Measurements from ENCODE around the gene GMCL1. TPM values are rescaled to one million over a fixed set of nuclear protein-coding genes. Genes with fewer than 3 reads are reported as not detected.

GMCL1 gene
- total and polyA plus RNA-seq, 2 of the 13 experiments (the other 11 are each of a cell fraction or from before 2014, with no cell fraction given) = 18.7 to 24.0 TPM

GRCh38 chr2:69926849-69927515 lies 97.5 kb downstream of the GMCL1 start (continued):
- TF ChIP-seq, protein P1, sequence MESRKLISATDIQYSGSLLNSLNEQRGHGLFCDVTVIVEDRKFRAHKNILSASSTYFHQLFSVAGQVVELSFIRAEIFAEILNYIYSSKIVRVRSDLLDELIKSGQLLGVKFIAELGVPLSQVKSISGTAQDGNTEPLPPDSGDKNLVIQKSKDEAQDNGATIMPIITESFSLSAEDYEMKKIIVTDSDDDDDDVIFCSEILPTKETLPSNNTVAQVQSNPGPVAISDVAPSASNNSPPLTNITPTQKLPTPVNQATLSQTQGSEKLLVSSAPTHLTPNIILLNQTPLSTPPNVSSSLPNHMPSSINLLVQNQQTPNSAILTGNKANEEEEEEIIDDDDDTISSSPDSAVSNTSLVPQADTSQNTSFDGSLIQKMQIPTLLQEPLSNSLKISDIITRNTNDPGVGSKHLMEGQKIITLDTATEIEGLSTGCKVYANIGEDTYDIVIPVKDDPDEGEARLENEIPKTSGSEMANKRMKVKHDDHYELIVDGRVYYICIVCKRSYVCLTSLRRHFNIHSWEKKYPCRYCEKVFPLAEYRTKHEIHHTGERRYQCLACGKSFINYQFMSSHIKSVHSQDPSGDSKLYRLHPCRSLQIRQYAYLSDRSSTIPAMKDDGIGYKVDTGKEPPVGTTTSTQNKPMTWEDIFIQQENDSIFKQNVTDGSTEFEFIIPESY (CRISPR knock-in tag; IDR thresholded peaks at IDR 0.05) = no peak
- TF ChIP-seq ZNF570 (CRISPR knock-in tag; IDR thresholded peaks at IDR 0.05; ENCODE audit: borderline replicate concordance) (no peak), NFE2L1 (CRISPR knock-in tag; IDR thresholded peaks at IDR 0.05; ENCODE audit: borderline replicate concordance) (no peak), ZNF841 (CRISPR knock-in tag; IDR thresholded peaks at IDR 0.05; ENCODE audit: borderline replicate concordance) (no peak), GABPA (IDR thresholded peaks at IDR 0.05; ENCODE audit: low read depth, low read length) (no peak), GABPA (CRISPR knock-in tag; IDR thresholded peaks at IDR 0.05; ENCODE audit: low read depth) (no peak), FOXK2 (IDR thresholded peaks at IDR 0.05) (peak; percentile 32; the same call in 1 of the 2 replicates), SP4 (CRISPR knock-in tag; IDR thresholded peaks at IDR 0.05) (no peak), ZNF678 (CRISPR knock-in tag; IDR thresholded peaks at IDR 0.05) (no peak), ZNF317 (CRISPR knock-in tag; IDR thresholded peaks at IDR 0.05) (no peak), ZNF839 (CRISPR knock-in tag; IDR thresholded peaks at IDR 0.05; ENCODE audit: borderline replicate concordance) (no peak), CBX2 (IDR thresholded peaks at IDR 0.05; ENCODE audit: low read depth, low read length) (no peak), CBX2 (CRISPR knock-in tag; IDR thresholded peaks at IDR 0.05; ENCODE audit: low read depth) (no peak), NR2C2 (CRISPR knock-in tag; IDR thresholded peaks at IDR 0.05; ENCODE audit: borderline replicate concordance) (peak; percentile 66), ZFP36L1 (CRISPR knock-in tag; IDR thresholded peaks at IDR 0.05) (no peak), PTBP1 (IDR thresholded peaks at IDR 0.05; ENCODE audit: low read depth, low read length, poor library complexity, severe bottlenecking) (no peak), POGK (CRISPR knock-in tag; conservative IDR thresholded peaks at IDR 0.05) (peak; percentile 99), ZNF720 (CRISPR knock-in tag; IDR thresholded peaks at IDR 0.05) (no peak), SRSF4 (IDR thresholded peaks at IDR 0.05; ENCODE audit: low read depth, low read length, poor library complexity, severe bottlenecking) (no peak), FOSL2 (CRISPR knock-in tag; IDR thresholded peaks at IDR 0.05) (peak; percentile 63), NR2F6 (IDR thresholded peaks at IDR 0.05) (peak; percentile 32; the same call in 1 of the 2 replicates), NR2F6 (CRISPR knock-in tag; IDR thresholded peaks at IDR 0.05) (peak; percentile 7; the same call in 1 of the 2 replicates), ZNF737 (CRISPR knock-in tag; IDR thresholded peaks at IDR 0.05; ENCODE audit: borderline replicate concordance) (no peak)
- TF ChIP-seq, protein P2, sequence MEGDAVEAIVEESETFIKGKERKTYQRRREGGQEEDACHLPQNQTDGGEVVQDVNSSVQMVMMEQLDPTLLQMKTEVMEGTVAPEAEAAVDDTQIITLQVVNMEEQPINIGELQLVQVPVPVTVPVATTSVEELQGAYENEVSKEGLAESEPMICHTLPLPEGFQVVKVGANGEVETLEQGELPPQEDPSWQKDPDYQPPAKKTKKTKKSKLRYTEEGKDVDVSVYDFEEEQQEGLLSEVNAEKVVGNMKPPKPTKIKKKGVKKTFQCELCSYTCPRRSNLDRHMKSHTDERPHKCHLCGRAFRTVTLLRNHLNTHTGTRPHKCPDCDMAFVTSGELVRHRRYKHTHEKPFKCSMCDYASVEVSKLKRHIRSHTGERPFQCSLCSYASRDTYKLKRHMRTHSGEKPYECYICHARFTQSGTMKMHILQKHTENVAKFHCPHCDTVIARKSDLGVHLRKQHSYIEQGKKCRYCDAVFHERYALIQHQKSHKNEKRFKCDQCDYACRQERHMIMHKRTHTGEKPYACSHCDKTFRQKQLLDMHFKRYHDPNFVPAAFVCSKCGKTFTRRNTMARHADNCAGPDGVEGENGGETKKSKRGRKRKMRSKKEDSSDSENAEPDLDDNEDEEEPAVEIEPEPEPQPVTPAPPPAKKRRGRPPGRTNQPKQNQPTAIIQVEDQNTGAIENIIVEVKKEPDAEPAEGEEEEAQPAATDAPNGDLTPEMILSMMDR (CRISPR knock-in tag; IDR thresholded peaks at IDR 0.05) = 0 out of 2 replicates have a peak, but pooled peaks have one; percentile 3
- TF ChIP-seq, protein P3, sequence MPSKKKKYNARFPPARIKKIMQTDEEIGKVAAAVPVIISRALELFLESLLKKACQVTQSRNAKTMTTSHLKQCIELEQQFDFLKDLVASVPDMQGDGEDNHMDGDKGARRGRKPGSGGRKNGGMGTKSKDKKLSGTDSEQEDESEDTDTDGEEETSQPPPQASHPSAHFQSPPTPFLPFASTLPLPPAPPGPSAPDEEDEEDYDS (CRISPR knock-in tag; IDR thresholded peaks at IDR 0.05) = no peak
